GM19328 (cell line): Measurements from ENCODE around the gene PRDM11.

Source experiments
- ATAC-seq: cut with Tn5 transposase; IDR thresholded peaks from one replicate; pipeline ENCODE4 v1.9.1; 2021; ENCODE audit warnings: mild to moderate bottlenecking, moderate library complexity; ENCODE audit not compliant: unreplicated experiment

The PRDM11 gene

GRCh38 chr11:45156741-45157140 is 10.3 kb downstream of the PRDM11 start:
- no peak for ATAC-seq

- ATAC-seq: no peak
These were observed 11.1 kb downstream of the PRDM11 start for GRCh38 chr11:45157247-45158209.

GRCh38 chr11:45158210-45158731 is 11.8 kb downstream of the PRDM11 start:
- no peak for ATAC-seq

- no peak for ATAC-seq
These were observed 12.6 kb downstream of the PRDM11 start for GRCh38 chr11:45158891-45159605.

- no peak for ATAC-seq
These were observed 13.4 kb downstream of the PRDM11 start for GRCh38 chr11:45159781-45160365.

- ATAC-seq: no peak
These were observed 15.0 kb downstream of the PRDM11 start for GRCh38 chr11:45161252-45162063.

GRCh38 chr11:45162064-45162375 is 15.6 kb downstream of the PRDM11 start:
- no peak for ATAC-seq

- no peak for ATAC-seq
These were observed 16.8 kb downstream of the PRDM11 start for GRCh38 chr11:45162916-45163879.

GRCh38 chr11:45163956-45164575 is 17.6 kb downstream of the PRDM11 start:
- ATAC-seq: no peak

- ATAC-seq: no peak
These were observed 18.9 kb downstream of the PRDM11 start for GRCh38 chr11:45165386-45165785.

- no peak for ATAC-seq
These were observed 19.6 kb downstream of the PRDM11 start for GRCh38 chr11:45165806-45166603.

GRCh38 chr11:45166604-45166897 is 20.1 kb downstream of the PRDM11 start:
- ATAC-seq: no peak

GRCh38 chr11:45167283-45167682 is 20.8 kb downstream of the PRDM11 start:
- ATAC-seq: no peak

- no peak for ATAC-seq
These were observed 22.1 kb downstream of the PRDM11 start for GRCh38 chr11:45168366-45169130.

GRCh38 chr11:45169310-45170072 is 23.1 kb downstream of the PRDM11 start:
- ATAC-seq: no peak

- ATAC-seq: no peak
These were observed 24.0 kb downstream of the PRDM11 start for GRCh38 chr11:45170484-45170883.

GRCh38 chr11:45171550-45171949 is 25.1 kb downstream of the PRDM11 start:
- no peak for ATAC-seq
